ENCODE data around the gene LMBR1L. TPM values are rescaled to one million over a fixed set of nuclear protein-coding genes. Genes with fewer than 3 reads are reported as not detected.

The LMBR1L gene
- total and polyA plus RNA-seq, 2 of the 13 experiments (the other 11 are each of a cell fraction or from before 2014, with no cell fraction given): 12.2 to 65.9 TPM

GRCh38 chr12:49131894-49132461 is 21.3 kb upstream of the LMBR1L start:
- peaks cover 17% of the 10 kb centered on the region for H4K20me1 ChIP-seq (ENCODE audit: insufficient read depth, low read length)
- no peaks in the 10 kb centered on the region for H3K27me3 ChIP-seq (ENCODE audit: control insufficient read depth in 1 of 2, insufficient read depth in 2 of 2, low read length in 2 of 2)
- intact Hi-C loops (cut with micrococcal nuclease; ENCODE audit: unreplicated experiment) (loop anchor here (1.0 to 5.0 kb wide), 2 partner anchors 103 to 115 kb away; partner anchors contain the start of gene PRKAG1), in situ Hi-C loops (cut with HindIII; ENCODE audit: extremely low pct_ligation_motif_present, low pct_unique_long_range_greater_than_20kb) (no loop called here)
- ATAC-seq (no peak), FAIRE-seq (no peak), DNase-seq (ENCODE audit: low spot score) (no peak)
- ChIA-PET POLR2A (interaction anchor here (0.6 to 4.0 kb wide), 16 partner anchors 8 to 610 kb away, joined by 3 to 57 read pairs (median 6); partner anchors contain the start of genes LMBR1L, RHEBL1, RND1 and TMBIM6), CTCF (ENCODE audit: low intra/inter-chr PET ratio, low total read pairs) (no interaction called here)
- peak overlapping the region; percentile 80 for H3K9ac ChIP-seq (ENCODE audit: insufficient read depth, low read depth, low read length)
- H3K4me1 ChIP-seq (ENCODE audit: insufficient read depth, low read length): peaks cover 45% of the 10 kb centered on the region
- H3K36me3 ChIP-seq (replicated peaks in 1 of 2; ENCODE audit: control insufficient read depth in 1 of 2, insufficient read depth in 2 of 2, low read length in 2 of 2): peaks cover 7 to 23% of the 10 kb centered on the region in 2 experiments
- peak overlapping the region; percentile 75 for H3K4me2 ChIP-seq (ENCODE audit: low read depth, low read length)
- H3K27ac ChIP-seq (ENCODE audit: extremely low read length, insufficient read depth, low read length): peak overlapping the region; percentile 66
- TSS peak; percentile 87 for BruUV-seq (replicated peaks)
- peak overlapping the region; percentile 61 to 68 (median 62) for H3K4me3 ChIP-seq (replicated peaks in 1 of 3; ENCODE audit: insufficient read depth in 1 of 3, low read depth in 2 of 3, low read length in 3 of 3)
- H3K9me3 ChIP-seq (ENCODE audit: low read length): no peaks in the 10 kb centered on the region
- WGBS (ENCODE audit: low lambda C conversion rate): 12% methylated on average over 9 of the region's 9 CpGs
- peak overlapping the region; percentile 81 for H2AFZ ChIP-seq (ENCODE audit: low read length)
- H3K79me2 ChIP-seq (ENCODE audit: insufficient read depth, low read length): peaks cover 19% of the 10 kb centered on the region
- no peak for TF ChIP-seq IKZF1 (IDR thresholded peaks at IDR 0.05)
- no peak for TF ChIP-seq LCORL (IDR thresholded peaks at IDR 0.05)
- TF ChIP-seq LCORL (CRISPR knock-in tag; IDR thresholded peaks at IDR 0.05): peak; percentile 14; the same call in 1 of the 2 replicates
- peak; percentile 28; the same call in 1 of the 2 replicates for TF ChIP-seq NCOA1 (CRISPR knock-in tag; IDR thresholded peaks at IDR 0.05)
- TF ChIP-seq ZBTB3 (CRISPR knock-in tag; IDR thresholded peaks at IDR 0.05; ENCODE audit: borderline replicate concordance, low read depth): 0 out of 2 replicates have a peak, but pooled peaks have one; percentile 35
- TF ChIP-seq HMGXB3 (CRISPR knock-in tag; IDR thresholded peaks at IDR 0.05; ENCODE audit: borderline replicate concordance): 0 out of 2 replicates have a peak, but pooled peaks have one; percentile 2
- TF ChIP-seq RFXANK (CRISPR knock-in tag; IDR thresholded peaks at IDR 0.05): no peak
- TF ChIP-seq KLF16 (CRISPR knock-in tag; IDR thresholded peaks at IDR 0.05): no peak
- no peak for TF ChIP-seq ZKSCAN8 (CRISPR knock-in tag; IDR thresholded peaks at IDR 0.05; ENCODE audit: borderline replicate concordance)
- TF ChIP-seq RORA (CRISPR knock-in tag; IDR thresholded peaks at IDR 0.05): 0 out of 2 replicates have a peak, but pooled peaks have one; percentile 67
- 0 out of 2 replicates have a peak, but pooled peaks have one; percentile 7 for TF ChIP-seq SMAD3 (CRISPR knock-in tag; IDR thresholded peaks at IDR 0.05)
- 0 out of 2 replicates have a peak, but pooled peaks have one; percentile 28 for TF ChIP-seq GTF3A (CRISPR knock-in tag; conservative IDR thresholded peaks at IDR 0.05)
- no peak for TF ChIP-seq AKNA (CRISPR knock-in tag; IDR thresholded peaks at IDR 0.05; ENCODE audit: borderline replicate concordance)
- TF ChIP-seq ZSCAN21 (CRISPR knock-in tag; IDR thresholded peaks at IDR 0.05; ENCODE audit: borderline replicate concordance): 0 out of 2 replicates have a peak, but pooled peaks have one; percentile 3
- no peak for TF ChIP-seq CBX5 (CRISPR knock-in tag; IDR thresholded peaks at IDR 0.05; ENCODE audit: borderline replicate concordance)
